ENCODE results near the gene MYT1. TPM values are rescaled to one million over a fixed set of nuclear protein-coding genes. Genes with fewer than 3 reads are reported as not detected.

MYT1 gene
- total and polyA plus RNA-seq, 9 of the 15 experiments (the other 6 are each of a cell fraction or from before 2014, with no cell fraction given), result 0.02 to 0.12 (median 0.06) TPM; not detected in 4

DNA sequence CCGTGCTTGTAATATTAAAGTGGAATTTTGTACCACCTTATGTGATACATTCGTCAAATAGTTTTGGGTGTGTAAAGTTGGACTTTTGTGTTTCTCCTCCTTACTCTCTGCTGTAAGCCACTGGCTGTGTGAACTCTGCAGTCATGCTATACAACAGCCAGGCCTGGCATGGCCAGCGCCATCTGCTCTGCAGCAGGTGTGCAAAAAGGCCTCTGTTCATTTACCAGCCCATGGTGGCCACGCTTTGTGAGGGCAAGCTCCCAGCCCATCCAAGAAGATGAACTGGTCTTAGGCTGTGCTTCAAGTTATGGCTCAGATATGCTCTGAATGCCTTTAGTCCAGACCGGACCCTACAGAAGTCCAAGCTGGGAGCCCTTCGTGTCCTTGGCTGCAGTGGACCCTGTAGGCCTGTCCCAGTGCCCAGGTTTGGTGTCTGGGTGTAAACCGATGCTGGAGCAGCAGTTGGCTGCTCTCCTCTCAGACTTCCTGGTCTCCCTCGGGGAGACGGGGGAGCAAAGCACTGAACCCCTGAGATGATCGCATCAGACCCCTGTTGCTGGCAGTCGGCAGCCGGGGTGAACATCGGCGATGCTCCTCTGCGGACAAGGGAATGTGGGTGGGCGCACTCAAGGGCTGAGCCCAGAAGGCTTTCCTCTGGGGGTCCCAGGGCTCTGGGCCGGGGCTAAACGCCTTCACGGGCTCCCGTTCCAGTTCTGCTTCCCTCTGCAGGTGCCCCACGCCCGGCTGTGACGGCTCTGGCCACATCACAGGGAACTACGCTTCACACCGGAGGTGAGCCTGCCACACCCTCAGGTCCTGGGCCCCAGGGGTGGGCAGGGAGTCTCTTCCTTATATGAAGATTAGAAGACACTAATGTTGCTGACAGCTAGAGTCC, 62.7 kb downstream of the MYT1 start:
- Histone ChIP-seq H3K27ac (ENCODE audit: extremely low read depth, low read depth, low read length) (no peak overlapping the region), H3K36me3 (ENCODE audit: control insufficient read depth, insufficient read depth, low read length) (no peaks in the 10 kb centered on the region), H4K20me1 (replicated peaks; ENCODE audit: control insufficient read depth, insufficient read depth, low read length) (peaks cover 3% of the 10 kb centered on the region), H3K9ac (ENCODE audit: insufficient read depth in 1 of 2, low read depth in 2 of 2, low read length in 2 of 2) (no peak overlapping the region; a peak in 1 of 4 replicates), H2AFZ (ENCODE audit: low read depth, low read length) (no peak overlapping the region), H3K9me3 (replicated peaks; ENCODE audit: control insufficient read depth, insufficient read depth, low read depth, low read length) (no peaks in the 10 kb centered on the region), H3K27me3 (ENCODE audit: control insufficient read depth in 2 of 2, insufficient read depth in 2 of 2, low read length in 2 of 2) (peaks cover 8 to 39% of the 10 kb centered on the region in 2 experiments; a peak in 3 of 5 replicates), H3K9me1 (ENCODE audit: control insufficient read depth, insufficient read depth, low read length) (peaks cover 6% of the 10 kb centered on the region), H3K4me3 (no peak overlapping the region), H3K4me2 (ENCODE audit: insufficient read depth, low read length) (no peak overlapping the region), H3K79me2 (ENCODE audit: control insufficient read depth, insufficient read depth, low read length) (no peaks in the 10 kb centered on the region), H3K4me1 (replicated peaks in 1 of 2; ENCODE audit: control insufficient read depth in 2 of 2, insufficient read depth in 2 of 2, low read length in 2 of 2) (peaks cover 25 to 58% of the 10 kb centered on the region in 2 experiments; a peak in 4 of 5 replicates)
- ChIA-PET CTCF (ENCODE audit: low intra/inter-chr PET ratio) (no interaction called here), POLR2A (interaction anchor here (1.3 kb wide), 1 partner anchor 11 kb away, joined by 3 read pairs; no protein-coding TSS in a partner anchor)
- BruUV-seq (replicated peaks), result no TSS peak
- intact Hi-C loops (cut with micrococcal nuclease), result no loop called here
- no peak for DNase-seq (ENCODE audit: extremely low read depth in 1 of 4, low spot score in 3 of 4)
- in situ Hi-C loops (cut with MboI), result no loop called here
- FAIRE-seq, result no peak
- no peak for ATAC-seq
- WGBS (ENCODE audit: insufficient coverage, low coverage, missing lambda C conversion rate), result 30% methylated on average over 20 of the region's 25 CpGs
- TF ChIP-seq, protein P1, sequence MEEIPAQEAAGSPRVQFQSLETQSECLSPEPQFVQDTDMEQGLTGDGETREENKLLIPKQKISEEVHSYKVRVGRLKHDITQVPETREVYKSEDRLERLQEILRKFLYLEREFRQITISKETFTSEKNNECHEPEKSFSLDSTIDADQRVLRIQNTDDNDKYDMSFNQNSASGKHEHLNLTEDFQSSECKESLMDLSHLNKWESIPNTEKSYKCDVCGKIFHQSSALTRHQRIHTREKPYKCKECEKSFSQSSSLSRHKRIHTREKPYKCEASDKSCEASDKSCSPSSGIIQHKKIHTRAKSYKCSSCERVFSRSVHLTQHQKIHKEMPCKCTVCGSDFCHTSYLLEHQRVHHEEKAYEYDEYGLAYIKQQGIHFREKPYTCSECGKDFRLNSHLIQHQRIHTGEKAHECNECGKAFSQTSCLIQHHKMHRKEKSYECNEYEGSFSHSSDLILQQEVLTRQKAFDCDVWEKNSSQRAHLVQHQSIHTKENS (CRISPR knock-in tag; IDR thresholded peaks at IDR 0.05), result no peak
- no peak for TF ChIP-seq DDX20 (tag; IDR thresholded peaks at IDR 0.05; ENCODE audit: low read depth)
